ENCODE measurements around the gene WSCD1.

The WSCD1 gene

GRCh38 chr17:6108987-6109386 lies 38.8 kb downstream of the WSCD1 start:
- no peak for FAIRE-seq

GRCh38 chr17:6109536-6109935 lies 39.4 kb downstream of the WSCD1 start:
- FAIRE-seq, result no peak

- no peak for FAIRE-seq
These were observed 39.9 kb downstream of the WSCD1 start for GRCh38 chr17:6110088-6110487.

GRCh38 chr17:6110592-6110991 lies 40.4 kb downstream of the WSCD1 start:
- FAIRE-seq, result no peak

GRCh38 chr17:6120351-6120750 lies 50.2 kb downstream of the WSCD1 start:
- no peak for FAIRE-seq

- FAIRE-seq, result no peak
These were observed 54.7 kb downstream of the WSCD1 start for GRCh38 chr17:6124856-6125255.

- FAIRE-seq, result no peak
These were observed 56.6 kb downstream of the WSCD1 start for GRCh38 chr17:6126768-6127167.

- no peak for FAIRE-seq
These were observed 64.5 kb downstream of the WSCD1 start for GRCh38 chr17:6134721-6135120.

GRCh38 chr17:6135236-6135635 lies 65.1 kb downstream of the WSCD1 start:
- no peak for FAIRE-seq

- no peak for FAIRE-seq
These were observed 65.8 kb downstream of the WSCD1 start for GRCh38 chr17:6135996-6136395.

GRCh38 chr17:6137716-6138502 lies 67.7 kb downstream of the WSCD1 start:
- no peak for FAIRE-seq

GRCh38 chr17:6138761-6139446 lies 68.7 kb downstream of the WSCD1 start:
- no peak for FAIRE-seq

- FAIRE-seq, result no peak
These were observed 69.3 kb downstream of the WSCD1 start for GRCh38 chr17:6139447-6139832.

GRCh38 chr17:6140188-6140587 lies 70.0 kb downstream of the WSCD1 start:
- FAIRE-seq, result no peak

GRCh38 chr17:6140728-6141330 lies 70.7 kb downstream of the WSCD1 start:
- FAIRE-seq, result no peak

GRCh38 chr17:6142701-6143100 lies 72.5 kb downstream of the WSCD1 start:
- FAIRE-seq, result no peak

GRCh38 chr17:6145946-6146345 lies 75.8 kb downstream of the WSCD1 start:
- no peak for FAIRE-seq

- no peak for FAIRE-seq
These were observed 76.9 kb downstream of the WSCD1 start for GRCh38 chr17:6147042-6147441.

GRCh38 chr17:6153375-6153774 lies 83.2 kb downstream of the WSCD1 start:
- FAIRE-seq, result no peak

- FAIRE-seq, result no peak
These were observed 87.5 kb downstream of the WSCD1 start for GRCh38 chr17:6157716-6158115.

GRCh38 chr17:6159541-6160231 lies 89.5 kb downstream of the WSCD1 start:
- no peak for FAIRE-seq

- FAIRE-seq, result no peak
These were observed 90.0 kb downstream of the WSCD1 start for GRCh38 chr17:6160232-6160555.

Data from endometrium (tissue), 2 donors.